ENCODE results near the gene PTPRK.

PTPRK gene

GRCh38 chr6:128310451-128310850 lies 209.9 kb downstream of the PTPRK start:
- H3K14ac ChIP-seq (ENCODE audit: low read length) = no peak overlapping the region
- H3K4me3 ChIP-seq (ENCODE audit: low read length in 2 of 2) = no peak overlapping the region
- no peak overlapping the region for H2BK15ac ChIP-seq (ENCODE audit: low read length)
- no peaks in the 10 kb centered on the region for H3K27me3 ChIP-seq (ENCODE audit: control insufficient read depth in 3 of 3, insufficient read depth in 3 of 3, low read depth in 1 of 3, low read length in 3 of 3)
- no peak overlapping the region for H3K23ac ChIP-seq (ENCODE audit: low read depth, low read length, poor library complexity)
- no peak overlapping the region for H3K4me2 ChIP-seq (ENCODE audit: insufficient read depth, low read length, poor library complexity, severe bottlenecking)
- no peak overlapping the region for H4K8ac ChIP-seq (ENCODE audit: low read depth, low read length)
- no peak overlapping the region for H2BK5ac ChIP-seq (ENCODE audit: low read length)
- H3K27ac ChIP-seq (replicated peaks; ENCODE audit: low read length) = no peak overlapping the region
- no peak overlapping the region for H2BK12ac ChIP-seq (ENCODE audit: low read length)
- no peak overlapping the region for H3K18ac ChIP-seq (ENCODE audit: low read length)
- H2AFZ ChIP-seq (ENCODE audit: low read length) = no peak overlapping the region
- WGBS, 2 donors (ENCODE audit: extremely low coverage in 2 of 2, insufficient read length in 2 of 2, insufficient replicate concordance in 1 of 2) = no CpG with 5 or more reads among the region's 2 CpGs
- peaks cover 4% of the 10 kb centered on the region in 2 donors for H3K4me1 ChIP-seq (ENCODE audit: control insufficient read depth in 2 of 2, insufficient read depth in 1 of 2, low read depth in 1 of 2, low read length in 2 of 2)
- peaks cover 3% of the 10 kb centered on the region for H3K79me1 ChIP-seq (ENCODE audit: low read depth, low read length)
- H3K36me3 ChIP-seq (replicated peaks in 1 of 2; ENCODE audit: control insufficient read depth in 2 of 2, insufficient read depth in 2 of 2, low read length in 2 of 2) = no peaks in the 10 kb centered on the region
- no peak overlapping the region for H3K4ac ChIP-seq (ENCODE audit: low read length)
- H2BK120ac ChIP-seq (ENCODE audit: low read depth, low read length) = no peak overlapping the region
- no peak for DNase-seq (ENCODE audit: low spot score)
- no peak overlapping the region for H2AK5ac ChIP-seq (ENCODE audit: low read depth, low read length)
- H4K91ac ChIP-seq (ENCODE audit: low read depth, low read length, poor library complexity) = no peak overlapping the region
- H3K9ac ChIP-seq (ENCODE audit: low read depth, low read length, poor library complexity) = no peak overlapping the region
- H3K9me3 ChIP-seq (replicated peaks in 1 of 2; ENCODE audit: control insufficient read depth in 2 of 2, insufficient read depth in 1 of 2, low read depth in 1 of 2, low read length in 2 of 2) = no peaks in the 10 kb centered on the region

GRCh38 chr6:128307671-128308070 lies 212.7 kb downstream of the PTPRK start:
- Histone ChIP-seq H4K8ac (ENCODE audit: low read depth, low read length) (no peak overlapping the region), H3K4me2 (ENCODE audit: insufficient read depth, low read length, poor library complexity, severe bottlenecking) (no peak overlapping the region), H2BK15ac (ENCODE audit: low read length) (no peak overlapping the region), H3K9me3 (replicated peaks in 1 of 2; ENCODE audit: control insufficient read depth in 2 of 2, insufficient read depth in 1 of 2, low read depth in 1 of 2, low read length in 2 of 2) (no peaks in the 10 kb centered on the region), H3K23ac (ENCODE audit: low read depth, low read length, poor library complexity) (no peak overlapping the region), H3K79me1 (ENCODE audit: low read depth, low read length) (peaks cover 3% of the 10 kb centered on the region), H2AK5ac (ENCODE audit: low read depth, low read length) (no peak overlapping the region), H3K27ac (replicated peaks; ENCODE audit: low read length) (no peak overlapping the region), H3K36me3 (replicated peaks in 1 of 2; ENCODE audit: control insufficient read depth in 2 of 2, insufficient read depth in 2 of 2, low read length in 2 of 2) (no peaks in the 10 kb centered on the region), H2BK5ac (ENCODE audit: low read length) (no peak overlapping the region), H2AFZ (ENCODE audit: low read length) (no peak overlapping the region), H3K18ac (ENCODE audit: low read length) (no peak overlapping the region), H3K4me3 (ENCODE audit: low read length in 2 of 2) (no peak overlapping the region), H4K91ac (ENCODE audit: low read depth, low read length, poor library complexity) (no peak overlapping the region), H3K9ac (ENCODE audit: low read depth, low read length, poor library complexity) (no peak overlapping the region), H2BK12ac (ENCODE audit: low read length) (no peak overlapping the region), H3K4ac (ENCODE audit: low read length) (no peak overlapping the region), H2BK120ac (ENCODE audit: low read depth, low read length) (no peak overlapping the region), H3K14ac (ENCODE audit: low read length) (no peak overlapping the region), H3K27me3 (ENCODE audit: control insufficient read depth in 3 of 3, insufficient read depth in 3 of 3, low read depth in 1 of 3, low read length in 3 of 3) (no peaks in the 10 kb centered on the region), H3K4me1 (ENCODE audit: control insufficient read depth in 2 of 2, insufficient read depth in 1 of 2, low read depth in 1 of 2, low read length in 2 of 2) (peaks cover 4% of the 10 kb centered on the region in 2 donors)
- no peak for DNase-seq (ENCODE audit: low spot score)

DNA sequence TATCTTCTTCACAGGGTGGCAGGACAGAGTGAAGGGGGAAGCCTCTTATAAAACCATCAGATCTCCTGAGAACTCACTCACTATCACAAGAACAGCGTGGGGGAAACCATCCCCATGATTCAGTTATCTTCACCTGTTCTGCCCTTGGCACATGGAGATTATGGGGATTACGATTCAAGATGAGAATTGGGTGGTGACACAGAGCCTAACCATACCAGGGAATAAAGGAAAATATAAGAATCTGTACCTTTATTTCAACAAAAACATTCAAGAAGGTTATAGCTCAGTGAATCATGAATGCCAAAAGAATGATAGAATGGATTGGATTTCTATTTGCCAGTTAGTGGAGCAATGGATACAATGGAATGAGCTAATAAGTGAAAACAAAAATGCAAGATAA lies 214.4 kb downstream of the PTPRK start:
- no peak overlapping the region for H2AFZ ChIP-seq (ENCODE audit: low read length)
- no peaks in the 10 kb centered on the region for H3K27me3 ChIP-seq (ENCODE audit: control insufficient read depth in 3 of 3, insufficient read depth in 3 of 3, low read depth in 1 of 3, low read length in 3 of 3)
- H3K27ac ChIP-seq (replicated peaks; ENCODE audit: low read length) = no peak overlapping the region
- H3K4ac ChIP-seq (ENCODE audit: low read length) = no peak overlapping the region
- DNase-seq (ENCODE audit: low spot score) = no peak
- H3K9ac ChIP-seq (ENCODE audit: low read depth, low read length, poor library complexity) = no peak overlapping the region
- no CpG with 5 or more reads among the region's 2 CpGs for WGBS, 2 donors (ENCODE audit: extremely low coverage in 2 of 2, insufficient read length in 2 of 2, insufficient replicate concordance in 1 of 2)
- no peak overlapping the region for H3K23ac ChIP-seq (ENCODE audit: low read depth, low read length, poor library complexity)
- H3K18ac ChIP-seq (ENCODE audit: low read length) = no peak overlapping the region
- no peak overlapping the region for H2AK5ac ChIP-seq (ENCODE audit: low read depth, low read length)
- H3K4me3 ChIP-seq (ENCODE audit: low read length in 2 of 2) = no peak overlapping the region
- H3K79me1 ChIP-seq (ENCODE audit: low read depth, low read length) = peaks cover 3% of the 10 kb centered on the region
- H3K9me3 ChIP-seq (replicated peaks in 1 of 2; ENCODE audit: control insufficient read depth in 2 of 2, insufficient read depth in 1 of 2, low read depth in 1 of 2, low read length in 2 of 2) = no peaks in the 10 kb centered on the region
- peaks cover 4% of the 10 kb centered on the region in 2 donors for H3K4me1 ChIP-seq (ENCODE audit: control insufficient read depth in 2 of 2, insufficient read depth in 1 of 2, low read depth in 1 of 2, low read length in 2 of 2)
- no peak overlapping the region for H4K8ac ChIP-seq (ENCODE audit: low read depth, low read length)
- H2BK5ac ChIP-seq (ENCODE audit: low read length) = no peak overlapping the region
- H3K14ac ChIP-seq (ENCODE audit: low read length) = no peak overlapping the region
- no peaks in the 10 kb centered on the region for H3K36me3 ChIP-seq (replicated peaks in 1 of 2; ENCODE audit: control insufficient read depth in 2 of 2, insufficient read depth in 2 of 2, low read length in 2 of 2)
- H4K91ac ChIP-seq (ENCODE audit: low read depth, low read length, poor library complexity) = no peak overlapping the region
- H2BK120ac ChIP-seq (ENCODE audit: low read depth, low read length) = no peak overlapping the region
- no peak overlapping the region for H2BK15ac ChIP-seq (ENCODE audit: low read length)
- no peak overlapping the region for H3K4me2 ChIP-seq (ENCODE audit: insufficient read depth, low read length, poor library complexity, severe bottlenecking)
- no peak overlapping the region for H2BK12ac ChIP-seq (ENCODE audit: low read length)

DNA sequence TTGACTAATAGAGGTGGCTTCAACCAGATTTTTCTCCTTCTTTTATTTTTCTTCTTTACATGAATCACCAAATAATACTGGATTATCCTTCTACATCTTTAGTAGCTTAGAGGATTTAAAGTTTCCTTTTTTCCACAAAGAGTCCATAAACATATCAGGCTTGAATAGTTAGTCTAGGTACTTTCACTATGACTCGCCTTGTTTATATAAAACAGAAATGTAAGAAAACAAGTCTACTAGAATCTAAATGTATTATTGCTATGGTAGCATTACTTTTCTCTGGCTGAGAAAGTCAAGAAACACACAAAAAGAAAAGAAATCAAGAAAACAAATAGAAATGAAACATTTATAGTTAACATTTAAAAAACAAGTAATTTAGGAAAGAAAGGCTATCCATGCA lies 215.2 kb downstream of the PTPRK start:
- Histone ChIP-seq H2AFZ (ENCODE audit: low read length) (no peak overlapping the region), H3K23ac (ENCODE audit: low read depth, low read length, poor library complexity) (no peak overlapping the region), H3K4me3 (ENCODE audit: low read length in 2 of 2) (no peak overlapping the region), H3K36me3 (replicated peaks in 1 of 2; ENCODE audit: control insufficient read depth in 2 of 2, insufficient read depth in 2 of 2, low read length in 2 of 2) (no peaks in the 10 kb centered on the region), H4K91ac (ENCODE audit: low read depth, low read length, poor library complexity) (no peak overlapping the region), H4K8ac (ENCODE audit: low read depth, low read length) (no peak overlapping the region), H2BK15ac (ENCODE audit: low read length) (no peak overlapping the region), H3K9ac (ENCODE audit: low read depth, low read length, poor library complexity) (no peak overlapping the region), H2BK12ac (ENCODE audit: low read length) (no peak overlapping the region), H3K27ac (replicated peaks; ENCODE audit: low read length) (no peak overlapping the region), H3K4ac (ENCODE audit: low read length) (no peak overlapping the region), H3K18ac (ENCODE audit: low read length) (no peak overlapping the region), H3K27me3 (ENCODE audit: control insufficient read depth in 3 of 3, insufficient read depth in 3 of 3, low read depth in 1 of 3, low read length in 3 of 3) (no peaks in the 10 kb centered on the region), H3K4me1 (ENCODE audit: control insufficient read depth in 2 of 2, insufficient read depth in 1 of 2, low read depth in 1 of 2, low read length in 2 of 2) (peaks cover 0 to 2% of the 10 kb centered on the region in 2 donors), H3K9me3 (replicated peaks in 1 of 2; ENCODE audit: control insufficient read depth in 2 of 2, insufficient read depth in 1 of 2, low read depth in 1 of 2, low read length in 2 of 2) (no peaks in the 10 kb centered on the region), H2BK120ac (ENCODE audit: low read depth, low read length) (no peak overlapping the region), H3K79me1 (ENCODE audit: low read depth, low read length) (peaks cover 3% of the 10 kb centered on the region), H2AK5ac (ENCODE audit: low read depth, low read length) (no peak overlapping the region), H2BK5ac (ENCODE audit: low read length) (no peak overlapping the region), H3K4me2 (ENCODE audit: insufficient read depth, low read length, poor library complexity, severe bottlenecking) (no peak overlapping the region), H3K14ac (ENCODE audit: low read length) (no peak overlapping the region)
- DNase-seq (ENCODE audit: low spot score) = no peak
- no CpG with 5 or more reads among the region's 1 CpG for WGBS, 2 donors (ENCODE audit: extremely low coverage in 2 of 2, insufficient read length in 2 of 2, insufficient replicate concordance in 1 of 2)
